Activated naive CD8-positive, alpha-beta T cell treated with anti-CD3 and anti-CD28 coated beads for 36 hours (primary cell): ENCODE data around the gene ATP8B3. TPM values are rescaled to one million over a fixed set of nuclear protein-coding genes. Genes with fewer than 3 reads are reported as not detected.

Experiments
- DNase-seq: peaks from one replicate; pipeline ENCODE4 v3.0.0; 2021
- H3K27ac Mint-ChIP-seq: one replicate; pipeline ENCODE4 v1.8.0; 2022; ENCODE audit warnings: mild to moderate bottlenecking, moderate library complexity, mixed read lengths
- H3K27me3 Mint-ChIP-seq: one replicate; pipeline ENCODE4 v1.8.0; 2022; ENCODE audit warnings: mild to moderate bottlenecking, mixed read lengths
- H3K36me3 Mint-ChIP-seq: one replicate; pipeline ENCODE4 v1.8.0; 2021; ENCODE audit warnings: mild to moderate bottlenecking, mixed read lengths
- H3K4me1 Mint-ChIP-seq: one replicate; pipeline ENCODE4 v1.8.0; 2021; ENCODE audit warnings: mixed read lengths
- H3K4me3 Mint-ChIP-seq: one replicate; pipeline ENCODE4 v1.8.0; 2022; ENCODE audit warnings: mild to moderate bottlenecking, moderate library complexity, mixed read lengths
- H3K9me3 Mint-ChIP-seq: one replicate; pipeline ENCODE4 v1.8.0; 2022; ENCODE audit warnings: mixed read lengths
- total RNA-seq, 2 experiments: library from RNA; stranded (reverse); gene quantifications; one replicate each; pipeline ENCODE4 v1.2.3, GENCODE V29; 2021

ATP8B3 gene
- total RNA-seq, 2 experiments from 2014 or later, result 2.3 to 2.7 TPM

GRCh38 chr19:1756705-1757465 lies 55.2 kb downstream of the ATP8B3 start:
- Mint-ChIP-seq H3K4me1 (peaks cover 1% of the 10 kb centered on the region), H3K36me3 (no peaks in the 10 kb centered on the region), H3K27ac (no peak overlapping the region), H3K4me3 (no peak overlapping the region), H3K27me3 (peaks cover 86% of the 10 kb centered on the region), H3K9me3 (no peaks in the 10 kb centered on the region)
- no peak for DNase-seq

DNA sequence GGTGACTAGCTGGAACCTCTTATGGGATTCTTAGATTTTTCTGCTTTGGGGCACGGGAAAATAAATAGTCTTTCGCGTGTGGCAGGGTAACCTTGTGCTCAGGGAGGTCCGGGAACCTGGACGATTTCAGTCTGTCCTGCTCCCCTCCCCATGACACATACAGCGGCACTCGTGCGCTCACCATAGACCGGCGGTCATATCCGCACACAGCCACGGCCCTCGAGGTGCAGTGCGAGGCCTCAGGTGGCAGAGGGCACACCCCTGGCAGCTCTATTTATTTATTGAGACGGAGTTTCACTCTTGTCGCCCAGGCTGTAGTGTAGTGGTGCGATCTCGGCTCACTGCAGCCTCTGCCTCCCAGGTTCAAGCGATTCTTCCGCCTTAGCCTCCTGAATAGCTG lies 55.8 kb downstream of the ATP8B3 start:
- DNase-seq, result no peak
- Mint-ChIP-seq H3K27me3 (peaks cover 86% of the 10 kb centered on the region), H3K4me3 (no peak overlapping the region), H3K36me3 (no peaks in the 10 kb centered on the region), H3K4me1 (peaks cover 3% of the 10 kb centered on the region), H3K9me3 (no peaks in the 10 kb centered on the region), H3K27ac (no peak overlapping the region)

DNA sequence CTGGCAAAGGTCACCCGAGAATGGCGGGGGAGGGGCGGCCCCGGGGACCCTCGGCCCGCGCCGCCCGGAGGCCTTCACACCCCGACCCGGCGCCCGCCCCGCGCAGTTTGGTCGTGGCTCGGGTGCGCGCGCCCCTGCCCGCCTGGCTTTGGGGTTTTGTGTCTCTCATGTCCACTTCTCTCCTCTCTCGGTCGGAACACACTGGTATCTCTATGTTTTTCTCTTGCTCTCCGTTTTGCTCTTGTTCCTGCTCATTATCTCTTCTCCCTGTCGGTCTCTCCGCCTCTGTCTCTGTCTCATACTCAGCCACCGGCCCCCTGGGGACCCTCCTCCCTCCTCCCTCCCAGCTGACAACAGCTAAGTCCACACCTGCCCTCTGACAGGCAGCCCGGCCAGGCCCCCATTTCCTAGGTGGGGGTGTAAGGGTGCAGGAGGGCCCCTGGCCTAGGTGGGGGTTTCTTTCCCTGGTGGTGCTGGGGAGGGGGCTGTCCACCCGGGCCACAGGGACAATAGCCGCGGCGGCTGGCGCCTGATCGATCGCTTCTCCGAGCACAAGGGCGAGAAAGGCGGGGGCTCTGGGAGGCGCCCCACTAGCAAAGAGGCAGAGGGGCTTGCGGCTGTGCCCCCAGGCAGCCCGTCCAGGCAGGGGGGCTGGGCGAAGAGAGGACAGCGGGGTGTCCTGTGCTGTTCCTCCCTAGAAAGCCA lies 56.5 kb downstream of the ATP8B3 start:
- H3K27me3 Mint-ChIP-seq, result peaks cover 86% of the 10 kb centered on the region
- no peak overlapping the region for H3K4me3 Mint-ChIP-seq
- H3K4me1 Mint-ChIP-seq, result peaks cover 3% of the 10 kb centered on the region
- H3K9me3 Mint-ChIP-seq, result no peaks in the 10 kb centered on the region
- H3K36me3 Mint-ChIP-seq, result no peaks in the 10 kb centered on the region
- DNase-seq, result no peak
- H3K27ac Mint-ChIP-seq, result no peak overlapping the region

DNA sequence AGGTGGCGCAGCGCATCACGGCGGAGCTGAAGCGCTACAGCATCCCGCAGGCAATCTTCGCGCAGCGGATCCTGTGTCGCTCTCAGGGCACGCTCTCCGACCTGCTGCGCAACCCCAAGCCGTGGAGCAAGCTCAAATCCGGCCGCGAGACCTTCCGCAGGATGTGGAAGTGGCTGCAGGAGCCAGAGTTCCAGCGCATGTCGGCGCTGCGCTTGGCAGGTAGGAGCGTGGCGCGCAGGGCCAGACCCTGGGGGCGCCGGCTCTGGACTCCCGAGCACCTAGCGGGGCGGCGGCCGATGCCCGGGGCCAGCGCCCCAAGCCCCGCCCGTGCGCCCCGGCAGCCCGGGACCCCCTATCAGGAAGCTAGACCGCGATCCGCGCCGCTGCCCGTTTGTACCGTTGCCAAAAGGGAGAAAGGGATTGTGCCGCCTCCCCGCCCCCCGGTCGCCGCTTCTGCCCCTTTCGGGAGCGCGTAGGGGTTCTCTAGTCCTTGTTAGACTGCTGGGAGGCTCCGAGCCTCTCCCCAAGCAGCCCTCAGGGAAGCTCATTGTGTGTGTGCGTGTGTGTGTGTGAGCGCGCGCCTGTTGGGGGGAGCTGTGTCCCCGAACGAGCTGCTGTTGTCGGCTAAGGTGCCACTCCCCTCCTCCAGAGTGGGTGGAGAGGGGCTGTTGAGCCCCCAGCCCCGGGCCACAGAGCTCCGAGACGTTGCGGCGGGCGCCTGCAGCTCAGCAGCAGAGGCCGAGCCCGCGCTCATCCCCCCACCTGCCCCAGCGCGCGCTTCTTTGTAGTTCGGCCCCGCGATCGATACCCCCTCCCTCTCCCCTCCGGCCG lies 57.2 kb downstream of the ATP8B3 start:
- no peaks in the 10 kb centered on the region for H3K36me3 Mint-ChIP-seq
- no peaks in the 10 kb centered on the region for H3K9me3 Mint-ChIP-seq
- no peak overlapping the region for H3K27ac Mint-ChIP-seq
- peak; percentile 33 for DNase-seq
- H3K27me3 Mint-ChIP-seq, result peaks cover 86% of the 10 kb centered on the region
- no peak overlapping the region for H3K4me3 Mint-ChIP-seq
- H3K4me1 Mint-ChIP-seq, result peaks cover 7% of the 10 kb centered on the region

DNA sequence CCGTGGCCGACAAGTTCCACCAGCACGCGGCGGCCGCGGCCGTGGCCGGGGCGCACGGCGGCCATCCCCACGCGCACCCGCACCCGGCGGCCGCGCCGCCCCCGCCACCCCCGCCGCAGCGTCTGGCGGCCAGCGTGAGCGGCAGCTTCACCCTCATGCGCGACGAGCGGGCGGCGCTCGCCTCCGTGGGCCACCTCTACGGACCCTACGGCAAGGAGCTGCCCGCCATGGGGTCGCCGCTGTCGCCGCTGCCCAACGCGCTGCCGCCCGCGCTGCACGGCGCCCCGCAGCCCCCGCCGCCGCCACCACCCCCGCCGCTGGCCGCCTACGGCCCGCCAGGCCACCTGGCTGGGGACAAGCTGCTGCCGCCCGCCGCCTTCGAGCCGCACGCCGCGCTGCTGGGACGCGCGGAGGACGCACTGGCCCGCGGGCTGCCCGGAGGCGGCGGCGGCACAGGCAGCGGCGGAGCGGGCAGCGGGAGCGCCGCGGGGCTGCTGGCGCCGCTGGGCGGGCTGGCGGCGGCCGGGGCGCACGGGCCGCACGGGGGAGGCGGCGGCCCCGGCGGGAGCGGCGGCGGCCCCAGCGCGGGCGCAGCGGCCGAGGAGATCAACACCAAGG lies 57.9 kb downstream of the ATP8B3 start:
- DNase-seq, result no peak
- Mint-ChIP-seq H3K27me3 (peaks cover 80% of the 10 kb centered on the region), H3K9me3 (no peaks in the 10 kb centered on the region), H3K27ac (no peak overlapping the region), H3K36me3 (no peaks in the 10 kb centered on the region), H3K4me3 (no peak overlapping the region), H3K4me1 (peaks cover 7% of the 10 kb centered on the region)

DNA sequence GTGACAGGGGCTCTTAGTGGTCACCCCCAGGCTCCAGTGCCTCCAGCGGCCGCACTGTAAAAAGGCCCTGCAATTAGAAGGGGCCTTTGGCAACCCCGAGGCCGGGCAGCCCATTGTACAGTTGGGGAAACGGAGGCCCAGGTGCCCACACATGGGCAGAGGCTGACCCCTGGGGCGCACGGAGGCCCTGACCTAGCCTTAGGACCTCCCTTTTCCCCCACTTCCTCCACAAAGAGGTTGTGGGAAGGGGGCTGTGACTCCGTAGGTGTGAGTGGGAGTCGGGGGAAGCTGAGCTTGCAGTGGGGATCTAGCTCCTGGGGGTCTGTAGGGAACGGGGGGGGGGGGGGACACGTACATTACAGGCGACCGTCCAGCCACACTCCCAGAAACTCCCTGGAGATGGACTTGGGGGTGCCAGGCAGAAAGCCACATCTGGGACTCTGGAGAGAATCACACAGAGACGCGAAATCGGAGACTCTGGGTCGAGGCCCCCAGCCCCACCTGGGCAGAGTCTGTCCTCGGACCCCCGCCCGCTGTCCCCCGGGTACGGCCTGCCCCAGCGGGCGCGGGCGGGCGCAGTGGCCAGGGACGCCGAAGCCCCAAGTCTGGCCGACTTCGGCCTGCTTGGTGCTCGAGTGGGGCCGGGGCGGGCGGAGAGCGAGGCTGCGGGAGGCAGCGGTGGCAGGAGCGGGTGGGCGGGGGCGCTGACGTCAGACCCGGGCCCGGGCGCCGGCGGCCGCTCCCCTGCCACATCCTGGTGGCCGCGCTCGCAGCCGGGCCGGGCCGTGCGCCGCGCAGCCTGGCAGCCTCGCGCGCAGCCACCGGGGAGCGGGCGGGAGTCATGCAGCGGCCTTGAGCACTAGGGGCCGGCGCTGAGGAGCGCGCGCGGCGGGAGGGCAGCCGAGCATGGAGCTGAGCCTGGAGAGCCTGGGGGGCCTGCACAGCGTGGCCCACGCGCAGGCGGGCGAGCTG lies 59.0 kb downstream of the ATP8B3 start, which contains the start of gene ONECUT3:
Gene ONECUT3, plus strand, starts transcription at position 750 of the 972 bp plus-strand sequence. Its CDS starts 157 bp downstream, at position 907.
- peaks cover 70% of the 10 kb centered on the region for H3K27me3 Mint-ChIP-seq

GRCh38 chr19:1752009-1752756 lies 59.9 kb downstream of the ATP8B3 start:
- no peak for DNase-seq
- Mint-ChIP-seq H3K9me3 (no peaks in the 10 kb centered on the region), H3K27me3 (peaks cover 71% of the 10 kb centered on the region), H3K4me1 (peaks cover 14% of the 10 kb centered on the region), H3K36me3 (no peaks in the 10 kb centered on the region), H3K4me3 (no peak overlapping the region), H3K27ac (no peak overlapping the region)

More for the DNA sequence above, 59.0 kb downstream of the ATP8B3 start, which contains the start of gene ONECUT3:
- Mint-ChIP-seq H3K9me3 (no peaks in the 10 kb centered on the region), H3K4me3 (no peak within 1 kb of the TSS), H3K4me1 (peaks cover 7% of the 10 kb centered on the region), H3K36me3 (no peaks in the 10 kb centered on the region), H3K27ac (no peak within 1 kb of the TSS)
- DNase-seq, result no peak

GRCh38 chr19:1751367-1752008 lies 60.6 kb downstream of the ATP8B3 start:
- Mint-ChIP-seq H3K36me3 (no peaks in the 10 kb centered on the region), H3K27me3 (peaks cover 71% of the 10 kb centered on the region), H3K27ac (no peak overlapping the region), H3K4me1 (peaks cover 16% of the 10 kb centered on the region), H3K9me3 (no peaks in the 10 kb centered on the region), H3K4me3 (no peak overlapping the region)
- no peak for DNase-seq

GRCh38 chr19:1750343-1751021 lies 61.6 kb downstream of the ATP8B3 start:
- Mint-ChIP-seq H3K27me3 (peaks cover 68% of the 10 kb centered on the region), H3K4me1 (peaks cover 15% of the 10 kb centered on the region), H3K27ac (no peak overlapping the region), H3K36me3 (no peaks in the 10 kb centered on the region), H3K4me3 (peak overlapping the region; percentile 7), H3K9me3 (no peaks in the 10 kb centered on the region)
- DNase-seq, result no peak

DNA sequence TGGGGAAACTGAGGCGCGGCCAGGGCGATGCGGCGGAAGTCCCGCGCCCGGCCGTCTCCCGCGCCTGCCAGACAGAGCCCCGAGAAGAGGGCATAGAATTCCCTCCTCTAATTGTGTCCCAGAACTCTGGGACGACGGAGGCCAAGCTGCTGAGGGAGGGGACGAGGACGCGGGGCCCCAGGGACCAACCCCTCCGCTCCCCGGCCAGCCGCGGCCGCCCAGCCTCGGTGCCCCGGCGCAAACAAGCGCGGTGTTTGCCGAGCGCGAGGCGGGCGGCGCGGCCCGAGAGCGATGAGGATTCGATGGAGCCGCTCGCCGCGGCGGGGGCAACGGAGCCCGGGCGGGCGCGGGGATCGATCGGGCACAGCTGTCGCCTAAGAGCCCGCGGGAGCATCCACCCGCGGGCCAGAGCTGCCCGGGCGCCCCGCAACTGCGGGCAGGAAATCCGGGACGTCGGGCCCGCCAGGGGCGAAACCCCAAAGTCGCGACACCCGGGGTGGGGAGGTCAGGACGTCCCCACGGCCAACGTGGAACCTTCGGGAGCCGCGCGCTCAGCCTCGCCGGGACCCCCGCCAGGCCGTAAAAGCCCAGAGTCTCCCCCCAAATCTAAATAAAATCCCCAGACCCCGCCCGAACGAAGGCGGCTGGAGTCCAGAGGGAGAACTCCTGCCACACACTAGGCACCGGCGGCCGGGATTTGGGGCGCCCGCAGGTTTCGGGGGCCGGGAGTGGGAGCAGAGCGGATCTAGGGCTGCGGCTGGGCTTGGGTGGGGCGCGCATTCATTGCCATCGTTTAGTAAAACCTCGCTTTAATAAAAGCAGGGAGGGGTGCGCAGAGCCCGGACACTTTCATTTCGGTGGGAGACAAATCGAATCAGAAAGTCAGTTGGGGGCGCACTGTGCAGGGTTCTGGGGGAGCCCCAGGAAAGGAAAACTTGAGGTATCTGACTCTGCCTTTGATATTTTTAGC lies 62.4 kb downstream of the ATP8B3 start:
- no peak overlapping the region for H3K27ac Mint-ChIP-seq
- peaks cover 66% of the 10 kb centered on the region for H3K27me3 Mint-ChIP-seq
- no peaks in the 10 kb centered on the region for H3K9me3 Mint-ChIP-seq
- no peak for DNase-seq
- H3K36me3 Mint-ChIP-seq, result no peaks in the 10 kb centered on the region
- H3K4me3 Mint-ChIP-seq, result peak overlapping the region; percentile 7
- H3K4me1 Mint-ChIP-seq, result peaks cover 15% of the 10 kb centered on the region

DNA sequence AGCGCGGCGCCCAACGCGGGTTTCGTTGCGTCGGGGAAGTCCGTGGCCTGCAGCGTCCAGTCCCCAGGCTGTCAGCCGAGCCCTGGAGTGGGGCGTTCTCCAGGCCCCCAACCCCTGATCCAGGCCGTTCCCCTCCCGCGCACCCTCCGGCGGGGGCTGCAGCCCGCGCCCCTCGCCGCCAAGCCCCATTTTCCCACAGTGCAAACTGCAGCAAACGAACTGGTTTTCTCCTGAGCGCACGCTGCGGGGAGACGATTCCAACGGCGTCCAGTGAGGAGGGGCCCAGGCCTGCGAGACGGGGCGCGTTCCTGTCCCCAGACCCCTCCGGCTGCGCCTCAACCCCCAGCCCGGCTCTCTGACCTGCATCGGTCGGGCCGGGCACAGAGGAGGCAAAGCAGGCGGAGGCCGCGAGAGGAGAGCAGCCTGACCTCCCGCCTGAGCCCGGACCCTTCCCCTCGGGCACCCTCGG lies 63.2 kb downstream of the ATP8B3 start:
- H3K9me3 Mint-ChIP-seq, result no peaks in the 10 kb centered on the region
- H3K4me3 Mint-ChIP-seq, result no peak overlapping the region
- no peak overlapping the region for H3K27ac Mint-ChIP-seq
- H3K27me3 Mint-ChIP-seq, result peaks cover 68% of the 10 kb centered on the region
- H3K4me1 Mint-ChIP-seq, result peaks cover 15% of the 10 kb centered on the region
- no peaks in the 10 kb centered on the region for H3K36me3 Mint-ChIP-seq
- DNase-seq, result no peak
